CMK (cell line): Measurements from ENCODE around the gene FRMD5.
"Not testable (repeated sequence)": the region's sequence is repeated elsewhere in the genome, so short reads cannot be mapped to it uniquely, and the experiment has no call there.

Experiments
- DNase-seq: peaks from one replicate; pipeline ENCODE4 v3.0.0-alpha.2; 2010; ENCODE audit warnings: low read depth

The FRMD5 gene

GRCh38 chr15:43886558-43886957 lies 308.5 kb downstream of the FRMD5 start:
- no peak for DNase-seq

- no peak for DNase-seq
These were observed 311.5 kb downstream of the FRMD5 start for GRCh38 chr15:43883571-43883970.

GRCh38 chr15:43881944-43882343 lies 313.1 kb downstream of the FRMD5 start:
- no peak for DNase-seq

GRCh38 chr15:43881245-43881644 lies 313.8 kb downstream of the FRMD5 start:
- DNase-seq, result no peak

- DNase-seq, result no peak
These were observed 314.5 kb downstream of the FRMD5 start for GRCh38 chr15:43880406-43881194.

- no peak for DNase-seq
These were observed 315.4 kb downstream of the FRMD5 start for GRCh38 chr15:43879386-43880355.

- DNase-seq, result no peak
These were observed 316.6 kb downstream of the FRMD5 start for GRCh38 chr15:43878446-43878845.

GRCh38 chr15:43877371-43877770 lies 317.7 kb downstream of the FRMD5 start:
- no peak for DNase-seq

GRCh38 chr15:43876872-43877271 lies 318.2 kb downstream of the FRMD5 start:
- no peak for DNase-seq

- no peak for DNase-seq
These were observed 321.4 kb downstream of the FRMD5 start for GRCh38 chr15:43873651-43874050.

- DNase-seq, result peak; percentile 33
These were observed 322.6 kb downstream of the FRMD5 start for GRCh38 chr15:43872416-43873020.

- DNase-seq, result no peak
These were observed 323.2 kb downstream of the FRMD5 start for GRCh38 chr15:43871835-43872234.

GRCh38 chr15:43868406-43868805 lies 326.7 kb downstream of the FRMD5 start:
- no peak for DNase-seq

- no peak for DNase-seq
These were observed 328.0 kb downstream of the FRMD5 start for GRCh38 chr15:43867096-43867495.

- not testable (repeated sequence) for DNase-seq
These were observed 328.4 kb downstream of the FRMD5 start for GRCh38 chr15:43866636-43867035.

- DNase-seq, result no peak
These were observed 335.5 kb downstream of the FRMD5 start for GRCh38 chr15:43859546-43859945.

GRCh38 chr15:43854801-43855200 lies 340.3 kb downstream of the FRMD5 start:
- DNase-seq, result no peak

- DNase-seq, result no peak
These were observed 342.5 kb downstream of the FRMD5 start for GRCh38 chr15:43852607-43853006.

- no peak for DNase-seq
These were observed 343.8 kb downstream of the FRMD5 start for GRCh38 chr15:43851251-43851650.

GRCh38 chr15:43845421-43845820 lies 349.6 kb downstream of the FRMD5 start:
- no peak for DNase-seq

- DNase-seq, result not testable (repeated sequence)
These were observed 362.6 kb downstream of the FRMD5 start for GRCh38 chr15:43832485-43832884.

- not testable (repeated sequence) for DNase-seq
These were observed 363.5 kb downstream of the FRMD5 start for GRCh38 chr15:43831519-43832052.
